Endothelial cell of umbilical vein (primary cell): Measurements from ENCODE around the gene USP48. TPM values are rescaled to one million over a fixed set of nuclear protein-coding genes. Genes with fewer than 3 reads are reported as not detected.

Experiments
- BruUV-seq: library from RNA; stranded (reverse); fragments of 400-500 nt; replicated peaks from 2 replicates; lab custom pipeline; 2021; lab: Mats Ljungman, UMichigan
- CTCF ChIA-PET: fragments of 300-600, 350-600 bp; sonication (Branson Sonifier 250); formaldehyde crosslinking; loops from one replicate; lab custom pipeline; 2021; ENCODE audit warnings: antibody characterized with exemption, inconsistent platforms; lab: Charles Lee
- POLR2A ChIA-PET: fragments of 300-600, 350-600 bp; sonication (Branson Sonifier 250); formaldehyde crosslinking; loops from one replicate; lab custom pipeline; 2021; ENCODE audit warnings: antibody characterized with exemption, inconsistent platforms; lab: Charles Lee
- DNase-seq: peaks from one replicate; pipeline ENCODE4 v3.0.0-alpha.2; 2011; ENCODE audit warnings: low read depth, low spot score
- FAIRE-seq: peaks from 2 replicates; lab custom pipeline; 2011; peaks lifted over from hg19 to GRCh38; lab: Jason Lieb, UNC
- H2AFZ ChIP-seq: 2 replicates; pipeline ENCODE4 v1.6.0; 2012; ENCODE audit warnings: low read depth, low read length, control low read depth, inconsistent platforms
- H3K27ac ChIP-seq: 2 replicates; pipeline ENCODE4 v1.5.1; 2011; ENCODE audit warnings: low read depth, mild to moderate bottlenecking, control low read depth, low read length, moderate library complexity; ENCODE audit not compliant: insufficient read depth
- H3K27me3 ChIP-seq, 2 experiments: 2 replicates each; pipeline versions ENCODE4 v1.6.0 to v1.6.1; 2011; ENCODE audit warnings: low read length in 2 of 2, mixed read lengths in 1 of 2; ENCODE audit not compliant: control insufficient read depth in 2 of 2, insufficient read depth in 2 of 2
- H3K36me3 ChIP-seq, 2 experiments: 2 replicates in 1 of 2; 3 replicates in 1 of 2; pipeline ENCODE4 v1.5.1; 2011; ENCODE audit warnings: low read length in 2 of 2, mild to moderate bottlenecking in 1 of 2, moderate library complexity in 1 of 2; ENCODE audit not compliant: control insufficient read depth in 2 of 2, insufficient read depth in 2 of 2; ENCODE audit errors: extremely low read depth in 1 of 2
- H3K4me1 ChIP-seq: 3 replicates; pipeline ENCODE4 v1.5.1; 2011; ENCODE audit warnings: mild to moderate bottlenecking, low read length; ENCODE audit not compliant: control insufficient read depth, insufficient read depth; ENCODE audit errors: extremely low read depth
- H3K4me2 ChIP-seq: 2 replicates; pipeline ENCODE4 v1.6.1; 2011; ENCODE audit warnings: low read length, control low read depth, mixed read lengths; ENCODE audit not compliant: insufficient read depth
- H3K4me3 ChIP-seq, 3 experiments: fragments of 200-600 bp in 1 of 3; sonication (generic), shearing (Covaris generic) in 1 of 3; replicated peaks in 1 of 3; 2 replicates each; pipeline ENCODE4 v1.5.1; 2011 to 2016; ENCODE audit warnings: control low read depth in 3 of 3, low read length in 3 of 3, mild to moderate bottlenecking in 2 of 3, inconsistent platforms in 1 of 3, low read depth in 1 of 3, moderate library complexity in 1 of 3; ENCODE audit not compliant: insufficient read depth in 1 of 3
- H3K79me2 ChIP-seq: 2 replicates; pipeline ENCODE4 v1.6.0; 2012; ENCODE audit warnings: low read length, inconsistent platforms; ENCODE audit not compliant: control insufficient read depth, insufficient read depth
- H3K9ac ChIP-seq: replicated peaks from 2 replicates; pipeline ENCODE3; 2011; ENCODE audit warnings: low read length, control low read depth; ENCODE audit not compliant: insufficient read depth; ENCODE audit errors: extremely low read depth
- H3K9me1 ChIP-seq: replicated peaks from 3 replicates; pipeline ENCODE4 v1.6.0; 2011; ENCODE audit warnings: mild to moderate bottlenecking, low read length; ENCODE audit not compliant: control insufficient read depth, insufficient read depth; ENCODE audit errors: extremely low read depth
- H3K9me3 ChIP-seq: replicated peaks from 2 replicates; pipeline ENCODE4 v1.5.1; 2012; ENCODE audit warnings: low read length, inconsistent platforms; ENCODE audit not compliant: control insufficient read depth, insufficient read depth
- H4K20me1 ChIP-seq: replicated peaks from 2 replicates; pipeline ENCODE3; 2011; ENCODE audit warnings: mild to moderate bottlenecking, low read length; ENCODE audit not compliant: control insufficient read depth, insufficient read depth; ENCODE audit errors: extremely low read depth
- CTCF ChIP-seq, 2 donors: IDR thresholded peaks; 1 replicate in 1 of 2; 2 replicates in 1 of 2; pipeline ENCODE4 v1.5.1; 2011; ENCODE audit warnings: low read length in 2 of 2, mild to moderate bottlenecking in 2 of 2, moderate library complexity in 2 of 2, control low read depth in 1 of 2, inconsistent platforms in 1 of 2, low read depth in 1 of 2; ENCODE audit not compliant: insufficient read depth in 1 of 2; ENCODE audit errors: extremely low read depth in 1 of 2
- EZH2 ChIP-seq: IDR thresholded peaks from 2 replicates; pipeline ENCODE4 v1.6.1; 2012; ENCODE audit warnings: borderline replicate concordance, low read depth, mild to moderate bottlenecking, moderate library complexity, low read length, inconsistent platforms; ENCODE audit not compliant: severe bottlenecking
- FOS ChIP-seq: IDR thresholded peaks from 2 replicates; pipeline ENCODE4 v1.6.1; 2011; ENCODE audit warnings: mild to moderate bottlenecking, low read length, moderate library complexity, borderline replicate concordance; ENCODE audit not compliant: insufficient read depth
- GATA2 ChIP-seq: IDR thresholded peaks from 2 replicates; pipeline ENCODE4 v1.7.0; 2011; ENCODE audit warnings: low read depth, mild to moderate bottlenecking, moderate library complexity, mixed read lengths, low read length; ENCODE audit not compliant: insufficient read length, insufficient read depth
- JUN ChIP-seq: IDR thresholded peaks from 2 replicates; pipeline ENCODE4 v1.6.1; 2011; ENCODE audit warnings: borderline replicate concordance, low read depth; ENCODE audit not compliant: insufficient read length, insufficient read depth
- MAX ChIP-seq: IDR thresholded peaks from 2 replicates; pipeline ENCODE4 v1.6.1; 2011; ENCODE audit not compliant: insufficient read depth, insufficient read length
- MYC ChIP-seq: IDR thresholded peaks from one replicate; pipeline ENCODE4 v1.6.1; 2011; ENCODE audit warnings: mild to moderate bottlenecking, low read depth, low read length
- POLR2A ChIP-seq: IDR thresholded peaks from 2 replicates; pipeline ENCODE4 v1.6.1; 2012; ENCODE audit warnings: low read depth, mild to moderate bottlenecking, control low read depth, low read length
- POLR2AphosphoS5 ChIP-seq: IDR thresholded peaks from 2 replicates; pipeline ENCODE4 v1.6.1; 2012; ENCODE audit warnings: low read depth, mild to moderate bottlenecking, control low read depth, low read length, moderate library complexity; ENCODE audit not compliant: insufficient read depth
- dilution Hi-C: fragments of 300-500 bp; cut with MboI; formaldehyde crosslinking; loops from one replicate; pipeline ENCODE4 v1.15.0; 2019; ENCODE audit warnings: low sequenced_read_pairs; ENCODE audit not compliant: extremely low pct_ligation_motif_present
- intact Hi-C: fragments of 100-400 bp; cut with micrococcal nuclease; formaldehyde crosslinking; loops from one replicate; pipeline ENCODE4 v1.10.0; 2022
- polyA plus RNA-seq, 4 experiments: library from polyadenylated mRNA; depleted of rRNA in 3 of 4; stranded (reverse) in 3 of 4; unstranded in 1 of 4; fragments of >200 nt; gene quantifications; 2 replicates each; pipeline versions ENCODE4 v1.2.1 to v1.2.3, GENCODE V29; 2011 to 2012; ENCODE audit warnings: missing spikeins in 1 of 4
- total RNA-seq: library from RNA; stranded (reverse); gene quantifications from 2 replicates; pipeline ENCODE4 v1.2.3, GENCODE V29; 2021

Gene USP48
- total and polyA plus RNA-seq, 2 donors (not counting 3 experiments of a cell fraction or from before 2014, with no cell fraction given): 27.2 to 149 TPM

GRCh38 chr1:21653744-21654100 is 129.2 kb downstream of the USP48 start:
- Histone ChIP-seq H3K27ac (no peak overlapping the region), H3K4me3 (no peak overlapping the region), H3K4me2 (no peak overlapping the region), H3K36me3 (no peaks in the 10 kb centered on the region), H3K9me3 (no peaks in the 10 kb centered on the region), H3K27me3 (peaks cover 16 to 22% of the 10 kb centered on the region in 2 experiments), H2AFZ (no peak overlapping the region), H4K20me1 (no peaks in the 10 kb centered on the region), H3K9ac (no peak overlapping the region), H3K4me1 (peaks cover 3% of the 10 kb centered on the region), H3K9me1 (no peaks in the 10 kb centered on the region), H3K79me2 (no peaks in the 10 kb centered on the region)
- dilution Hi-C loops: no loop called here
- no peak for DNase-seq
- ChIA-PET POLR2A (no interaction called here), CTCF (interaction anchor here (0.7 kb wide), 1 partner anchor 285 kb away, joined by 4 read pairs; no protein-coding TSS in a partner anchor)
- no TSS peak for BruUV-seq
- TF ChIP-seq MYC (no peak), GATA2 (no peak)
- no peak for FAIRE-seq
- intact Hi-C loops: no loop called here

- no peak overlapping the region for H3K9ac ChIP-seq
- no peak overlapping the region for H2AFZ ChIP-seq
- dilution Hi-C loops (no loop called here), intact Hi-C loops (no loop called here)
- no TSS peak for BruUV-seq
- H3K4me3 ChIP-seq: no peak overlapping the region
- POLR2A ChIA-PET: no interaction called here
- H3K4me1 ChIP-seq: peaks cover 3% of the 10 kb centered on the region
- H3K27ac ChIP-seq: no peak overlapping the region
- DNase-seq (no peak), FAIRE-seq (no peak)
- TF ChIP-seq GATA2: no peak
- TF ChIP-seq EZH2: no peak
- TF ChIP-seq POLR2AphosphoS5: no peak
- no peak for TF ChIP-seq FOS
- TF ChIP-seq MYC: no peak
- no peak for TF ChIP-seq JUN
- TF ChIP-seq MAX: no peak
- no peak for TF ChIP-seq POLR2A
- no peak for TF ChIP-seq CTCF (IDR thresholded peaks at IDR 0.05; ENCODE audit: extremely low read depth in 1 of 2, insufficient read depth in 1 of 2, low read depth in 1 of 2, low read length in 2 of 2)
- no peaks in the 10 kb centered on the region for H3K79me2 ChIP-seq
- no peak overlapping the region for H3K4me2 ChIP-seq
- peaks cover 16 to 22% of the 10 kb centered on the region in 2 experiments for H3K27me3 ChIP-seq
- H4K20me1 ChIP-seq: no peaks in the 10 kb centered on the region
- no peaks in the 10 kb centered on the region for H3K36me3 ChIP-seq
- no peaks in the 10 kb centered on the region for H3K9me3 ChIP-seq
- CTCF ChIA-PET: interaction anchor here (0.7 kb wide), 1 partner anchor 284 kb away, joined by 4 read pairs; no protein-coding TSS in a partner anchor
- H3K9me1 ChIP-seq: no peaks in the 10 kb centered on the region
These were observed 129.8 kb downstream of the USP48 start for GRCh38 chr1:21652937-21653743.
